Activated CD4-positive, CD25-positive, alpha-beta regulatory T cell treated with anti-CD3 and anti-CD28 coated beads, Interleukin-2, amount 50 U/mL, for 24 hours (primary cell): ENCODE results near the gene LRRC51.
A peak's percentile ranks its signal among the peaks of the same experiment; 100 is the strongest.

Source experiments
- ATAC-seq, 2 donors: fragments of 150-1000 bp; cut with Tn5 transposase; one replicate each; pipeline ENCODE4 v1.10.0; 2021; ENCODE audit warnings: mild to moderate bottlenecking in 1 of 2, moderate library complexity in 1 of 2

The LRRC51 gene, protein sequence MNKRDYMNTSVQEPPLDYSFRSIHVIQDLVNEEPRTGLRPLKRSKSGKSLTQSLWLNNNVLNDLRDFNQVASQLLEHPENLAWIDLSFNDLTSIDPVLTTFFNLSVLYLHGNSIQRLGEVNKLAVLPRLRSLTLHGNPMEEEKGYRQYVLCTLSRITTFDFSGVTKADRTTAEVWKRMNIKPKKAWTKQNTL

DNA sequence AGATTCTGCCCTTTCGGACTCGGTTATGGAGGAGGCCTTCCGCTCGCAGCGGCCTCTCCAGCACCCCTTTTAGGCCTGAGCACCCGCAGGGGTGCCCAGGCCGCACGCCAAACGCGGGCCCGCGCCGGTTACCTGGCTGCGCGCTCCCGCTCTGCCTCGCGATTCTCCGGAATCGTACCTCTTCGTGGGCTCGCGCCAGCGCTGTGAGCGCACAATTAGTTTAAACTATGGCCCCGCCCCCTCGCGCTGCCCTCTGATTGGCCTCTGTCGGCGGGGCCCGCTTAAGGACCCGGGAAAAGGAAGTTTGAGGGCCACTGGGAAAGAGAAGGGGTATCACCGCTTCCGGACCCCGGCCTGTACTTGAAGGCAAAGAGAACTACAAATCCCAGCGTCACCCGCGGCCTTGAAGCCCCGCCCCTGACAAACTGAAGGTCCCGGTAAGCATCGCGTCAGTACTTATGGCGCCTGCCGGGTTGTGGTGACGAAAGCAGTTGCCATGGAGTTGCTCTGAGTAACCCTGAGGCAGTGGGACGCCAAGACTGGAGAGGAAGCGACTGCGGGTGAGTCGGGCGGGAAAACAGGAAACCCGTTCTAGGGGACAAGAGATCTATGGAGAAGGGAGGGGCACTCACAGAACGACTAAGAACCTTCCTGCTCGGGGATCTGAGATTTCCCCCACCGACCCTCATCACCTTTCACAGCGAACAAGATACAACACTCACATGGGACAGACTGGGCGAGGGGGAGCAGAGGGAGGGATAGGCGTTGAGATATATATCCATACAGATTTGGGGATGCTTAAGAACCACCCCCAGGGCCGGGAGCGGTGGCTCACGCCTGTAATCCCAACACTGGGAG lies at the start of gene LRRC51, which contains the start of gene NUMA1:
Gene LRRC51 (plus strand): TSS at position 525 of the 858 bp plus-strand sequence. CDS start 8,234 bp downstream, outside the sequence.
Gene NUMA1 (minus strand): TSS at position 217 of the 858 bp plus-strand sequence. CDS start 44,599 bp downstream, outside the sequence.
- peak; percentile 95 for ATAC-seq

DNA sequence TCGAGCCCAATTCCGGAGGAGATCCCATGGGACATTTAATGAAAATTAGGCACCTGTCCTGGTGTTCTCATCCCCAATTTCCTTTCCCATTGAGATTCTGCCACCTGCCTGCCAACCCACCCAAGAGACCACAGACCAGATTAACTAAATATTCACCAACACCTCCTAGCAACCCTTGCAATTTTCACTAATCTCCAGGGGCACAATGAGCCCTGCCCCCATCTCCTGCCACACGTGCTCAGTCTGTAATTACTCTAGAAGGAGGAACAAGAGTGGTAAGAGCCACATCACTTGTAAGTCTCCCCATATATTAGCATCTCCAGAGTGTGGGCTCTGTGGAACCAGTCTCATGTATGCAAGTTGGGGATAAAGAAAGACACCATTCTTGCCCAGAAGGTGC lies 44.0 kb upstream of the LRRC51 start:
- ATAC-seq: no peak

- ATAC-seq: no peak
Measured at GRCh38 chr11:72037554-72038311, 42.9 kb upstream of the LRRC51 start.

DNA sequence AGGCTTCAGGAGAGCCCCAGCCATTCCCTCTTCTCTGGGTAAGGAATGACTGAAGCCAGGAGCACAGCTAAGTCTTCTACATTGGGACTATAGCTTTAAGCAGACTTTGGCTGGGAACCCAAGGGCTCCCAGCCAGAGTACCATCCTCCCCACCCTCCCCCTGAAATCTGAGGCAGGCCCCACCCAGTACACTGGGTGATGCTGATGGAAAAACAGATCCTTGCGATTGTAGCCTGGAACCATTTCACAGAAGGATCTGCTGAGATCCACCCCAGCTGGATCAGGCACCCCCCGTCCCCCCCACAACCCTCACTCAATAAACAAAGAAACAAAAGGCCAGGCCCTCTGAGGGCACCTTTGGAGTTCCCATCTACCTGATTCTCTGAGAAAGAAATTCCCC lies 42.2 kb upstream of the LRRC51 start:
- ATAC-seq: no peak

DNA sequence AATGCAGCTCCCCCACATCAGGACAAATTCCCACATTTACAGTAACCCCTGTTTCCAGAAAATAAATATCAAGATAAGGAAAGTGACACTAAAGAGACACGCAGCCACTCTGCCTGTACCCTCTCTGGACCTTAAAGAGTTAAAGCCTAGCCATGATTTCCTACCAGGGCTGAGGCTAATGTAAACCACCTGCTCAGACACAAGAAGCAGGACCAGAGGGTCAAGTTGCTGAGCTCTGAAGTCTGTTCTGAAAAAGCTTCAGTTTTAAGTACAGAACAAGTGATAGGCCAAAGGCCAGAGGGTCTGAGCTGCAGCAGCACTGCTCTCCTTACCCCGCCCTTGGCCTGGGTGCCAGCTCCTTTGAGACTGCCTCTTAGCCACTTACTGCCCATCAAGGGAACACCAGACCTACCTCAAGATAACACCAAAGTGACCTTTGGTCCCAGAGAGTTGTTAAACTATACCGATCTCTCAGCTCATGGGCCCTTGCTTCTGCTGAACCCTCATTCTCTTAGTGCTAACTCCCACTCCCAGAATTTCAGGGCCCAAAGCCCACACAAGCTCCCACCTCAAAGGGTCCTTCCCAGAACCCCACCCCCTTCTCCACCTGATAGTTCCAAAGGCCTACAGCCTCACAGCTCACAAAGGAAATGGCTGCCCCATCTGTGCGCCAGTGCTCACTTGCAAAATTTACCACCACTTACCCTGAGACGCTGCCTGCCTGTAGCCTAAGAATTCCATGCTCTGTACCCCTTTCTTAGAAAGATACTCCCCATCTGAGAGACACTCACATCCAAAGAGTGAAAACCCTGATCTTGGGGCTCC lies 41.4 kb upstream of the LRRC51 start:
- ATAC-seq: no peak

DNA sequence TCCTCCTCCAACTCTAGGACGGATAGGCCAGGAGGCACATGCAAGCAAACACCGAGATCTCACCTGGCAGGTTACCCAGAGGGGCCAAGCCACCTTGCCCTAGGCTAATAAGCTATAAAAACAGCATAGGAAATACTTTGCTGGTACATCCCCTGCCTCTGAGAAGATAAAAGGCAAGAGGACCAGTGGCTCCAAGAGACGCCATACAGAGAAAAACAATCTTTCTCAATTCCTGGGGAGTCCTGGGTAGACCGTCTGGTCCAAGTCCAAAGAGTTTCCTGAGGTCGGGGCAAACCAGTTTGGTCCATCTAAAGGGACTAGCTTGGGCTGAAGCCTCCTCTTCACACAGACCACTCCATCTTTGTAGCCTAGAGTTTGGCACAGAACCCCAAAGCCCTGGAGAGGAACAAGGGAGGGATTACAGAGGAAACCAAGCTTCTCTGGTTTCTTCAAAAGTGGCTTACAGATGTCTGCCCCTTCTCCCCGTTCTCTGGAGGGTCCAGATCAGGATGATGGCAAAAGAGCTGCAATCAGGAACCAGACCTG lies 40.7 kb upstream of the LRRC51 start:
- no peak for ATAC-seq

DNA sequence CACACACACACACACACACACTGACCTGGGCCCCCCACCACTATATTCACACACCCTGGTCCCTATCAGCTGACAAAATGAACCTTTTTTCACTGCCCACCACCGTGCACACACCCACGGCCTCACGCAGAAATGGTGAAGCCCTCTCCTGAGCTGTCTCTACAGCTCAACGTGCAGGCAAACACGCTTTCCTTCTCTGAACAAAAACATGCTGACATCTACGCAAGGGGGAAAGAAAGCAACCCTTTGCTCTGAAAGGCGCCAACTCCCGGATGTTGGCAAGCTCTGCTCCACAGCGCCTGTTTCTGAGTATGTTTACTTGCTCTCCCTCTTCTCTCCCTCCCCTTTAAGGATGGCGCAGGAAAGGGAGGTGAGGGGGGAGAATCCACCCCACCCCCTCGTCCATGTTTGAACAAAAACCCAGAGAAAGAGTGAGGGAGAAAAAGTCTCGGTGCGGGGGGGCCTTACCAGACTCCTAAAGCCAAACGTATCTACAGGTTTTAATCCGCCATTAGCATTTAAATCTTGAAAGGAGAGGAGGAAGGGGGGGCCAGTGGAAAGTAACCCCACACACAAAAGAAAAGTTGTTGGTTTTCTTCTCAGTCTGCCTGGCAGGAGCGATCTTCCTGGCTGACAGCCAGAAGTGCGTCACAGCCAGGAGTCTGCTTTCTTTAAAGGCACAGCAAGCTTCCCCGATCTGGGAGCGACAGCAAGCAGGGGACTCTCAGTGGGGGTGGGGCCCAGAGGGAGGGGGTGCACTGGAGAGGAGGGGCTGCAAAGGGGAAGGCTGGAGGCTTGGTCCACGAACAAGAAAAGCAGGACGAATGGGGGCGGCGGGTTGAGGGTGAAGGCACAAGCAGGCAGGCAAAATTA lies 39.9 kb upstream of the LRRC51 start:
- peak; percentile 62 to 72 for ATAC-seq

- peak; percentile 41 to 42 for ATAC-seq
Measured at GRCh38 chr11:72041364-72042063, 39.1 kb upstream of the LRRC51 start.

GRCh38 chr11:72042064-72042745 lies 38.4 kb upstream of the LRRC51 start:
- ATAC-seq: peak; percentile 1 to 2

DNA sequence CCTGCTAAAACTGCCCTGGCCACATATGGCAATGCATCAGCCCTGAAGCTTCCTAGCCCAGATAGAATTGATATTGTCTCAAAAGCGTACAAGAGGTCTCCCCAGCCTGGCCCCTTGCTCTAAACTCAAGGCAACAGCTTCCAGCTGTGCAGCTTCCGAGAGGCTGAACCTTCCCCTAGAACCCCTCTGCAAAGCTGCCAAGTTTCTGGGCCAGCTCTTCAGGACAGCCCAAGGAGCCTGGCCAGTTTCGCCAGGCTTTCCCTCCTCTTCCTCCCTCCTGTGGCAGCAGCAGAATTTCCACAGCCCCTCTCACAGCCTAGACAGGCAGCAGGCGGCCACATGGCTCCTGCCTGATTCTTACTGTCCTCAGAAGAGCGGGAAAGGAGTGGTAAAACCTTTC lies 34.8 kb upstream of the LRRC51 start:
- ATAC-seq: no peak

DNA sequence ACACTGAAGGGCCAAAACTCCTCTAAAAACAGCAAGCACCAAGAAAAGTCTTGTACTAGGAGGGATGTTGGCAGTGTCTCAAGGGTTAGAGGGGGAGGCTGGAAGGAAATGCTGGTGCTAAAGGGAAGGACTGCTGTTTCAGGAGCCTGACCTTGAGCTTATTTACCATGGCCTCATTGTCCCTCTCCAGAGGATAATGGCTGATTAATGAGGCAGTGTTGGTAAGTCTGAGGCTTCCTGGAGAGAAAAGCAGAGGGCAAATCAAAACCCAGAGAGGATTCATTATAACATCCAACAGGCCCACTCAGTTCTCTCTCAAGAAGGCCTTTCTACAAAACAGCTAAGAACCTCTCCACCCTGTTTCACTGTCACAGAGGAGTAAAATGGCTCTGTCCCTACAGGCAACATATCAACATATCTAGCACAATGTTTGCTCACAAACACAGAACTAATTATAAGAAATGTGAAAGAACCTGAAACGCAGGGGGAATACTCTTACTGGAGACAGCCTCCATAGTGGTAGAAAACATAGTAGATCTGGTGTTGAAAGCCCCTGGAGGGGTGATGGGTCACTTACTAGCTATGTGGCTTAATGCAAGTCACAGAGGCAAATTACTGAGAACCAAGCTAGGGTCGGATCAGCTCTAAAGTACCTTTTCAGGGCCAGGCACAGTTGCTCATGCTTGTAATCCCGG lies 31.7 kb upstream of the LRRC51 start:
- ATAC-seq: no peak

DNA sequence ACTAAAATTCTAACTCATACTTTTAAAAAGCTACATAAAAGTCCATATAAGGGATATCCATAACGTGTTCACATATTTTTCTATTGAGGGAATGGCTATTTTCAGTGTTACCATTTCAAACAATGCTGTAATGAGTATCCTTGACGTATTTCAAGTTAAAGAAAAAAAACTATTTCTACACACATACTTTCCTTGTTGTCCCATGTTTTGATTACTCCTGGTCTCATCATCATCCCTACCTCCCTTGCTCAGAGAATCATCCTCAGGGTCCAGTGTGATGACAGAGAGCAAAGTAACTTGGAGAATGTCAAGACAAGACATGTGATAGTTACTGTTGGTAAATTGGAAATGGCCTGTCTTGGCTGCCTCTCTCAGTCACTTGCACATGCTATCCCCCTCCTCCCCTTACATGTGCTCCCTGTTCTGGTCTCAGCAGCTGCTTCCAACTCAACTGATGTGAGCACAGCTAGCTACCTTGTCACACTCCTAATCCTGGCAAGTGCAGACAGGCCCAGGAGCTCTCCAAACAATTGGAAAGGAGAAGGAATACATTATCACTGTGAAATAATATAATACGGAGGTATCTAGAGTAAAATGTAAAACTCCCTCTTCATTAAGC lies 22.1 kb upstream of the LRRC51 start:
- ATAC-seq: no peak

GRCh38 chr11:72061739-72062396 lies 18.8 kb upstream of the LRRC51 start:
- ATAC-seq: no peak

DNA sequence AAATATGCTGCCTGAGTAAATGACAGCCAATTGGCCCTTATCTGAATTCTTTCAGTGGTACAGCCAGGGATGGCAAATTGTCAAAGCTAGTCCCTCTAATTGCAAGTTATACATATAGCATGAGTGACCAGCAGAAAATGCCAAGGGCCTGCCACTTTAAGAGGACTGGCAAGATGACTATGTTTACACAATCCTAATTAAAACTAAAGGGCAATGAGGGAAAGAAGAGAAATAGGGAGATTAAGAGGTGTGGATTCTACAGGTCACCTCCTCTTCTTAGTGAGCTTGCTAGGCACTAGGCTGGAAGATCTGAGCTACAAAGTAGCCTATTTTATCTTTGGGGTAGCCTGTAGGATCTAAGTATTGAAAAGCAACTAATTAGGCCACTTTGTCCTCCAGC lies 13.8 kb upstream of the LRRC51 start:
- no peak for ATAC-seq

- no peak for ATAC-seq
Measured at GRCh38 chr11:72067266-72067665, 13.4 kb upstream of the LRRC51 start.

DNA sequence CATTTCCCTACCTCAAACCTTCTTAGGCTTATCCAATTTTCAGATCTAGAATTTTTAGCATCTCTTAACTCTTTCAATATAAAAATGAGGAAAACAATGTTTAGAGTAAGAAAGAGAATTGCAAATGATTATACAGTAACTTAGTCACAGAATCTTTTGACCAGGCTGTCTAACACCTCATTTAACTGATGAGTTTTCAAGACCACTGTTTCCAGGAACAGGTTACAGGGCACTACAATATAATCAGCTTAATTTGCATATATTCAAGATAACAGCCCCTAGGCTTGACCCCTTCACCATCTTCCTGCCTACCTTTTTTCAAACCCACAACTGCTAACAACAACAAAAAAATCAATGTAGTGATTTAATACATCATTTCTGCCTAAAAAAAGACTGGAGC lies 13.0 kb upstream of the LRRC51 start:
- ATAC-seq: peak in 1 of 2 donors; percentile 61

- ATAC-seq: no peak
Measured at GRCh38 chr11:72069200-72069599, 11.4 kb upstream of the LRRC51 start.

DNA sequence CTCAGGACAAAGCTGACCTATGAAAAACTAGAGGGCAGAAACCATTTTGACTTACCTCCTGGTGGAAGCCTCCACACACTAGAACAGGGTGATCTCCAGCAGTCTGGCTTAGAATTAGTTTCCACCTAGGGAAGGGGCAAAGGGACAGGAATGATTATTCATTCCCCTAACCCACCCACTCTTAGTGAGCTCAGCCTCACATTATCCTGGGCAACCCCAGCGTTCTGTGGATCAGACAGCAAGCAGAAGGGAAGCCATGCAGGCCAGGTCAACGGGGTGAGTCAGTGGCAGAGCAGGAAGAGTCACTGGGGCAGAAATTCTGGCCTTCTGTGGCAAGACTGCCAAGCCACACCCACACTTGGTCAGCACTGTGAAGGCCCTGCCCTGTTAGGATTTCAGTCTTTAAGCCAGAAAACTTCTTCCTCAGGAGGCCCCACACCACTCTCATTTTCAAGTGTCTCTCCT lies 10.8 kb upstream of the LRRC51 start:
- ATAC-seq: no peak
